ENCODE data around the gene CNIH3. TPM values are rescaled to one million over a fixed set of nuclear protein-coding genes. Genes with fewer than 3 reads are reported as not detected.

CNIH3 gene
- total RNA-seq, 1 experiment from 2014 or later, result 4.2 TPM

DNA sequence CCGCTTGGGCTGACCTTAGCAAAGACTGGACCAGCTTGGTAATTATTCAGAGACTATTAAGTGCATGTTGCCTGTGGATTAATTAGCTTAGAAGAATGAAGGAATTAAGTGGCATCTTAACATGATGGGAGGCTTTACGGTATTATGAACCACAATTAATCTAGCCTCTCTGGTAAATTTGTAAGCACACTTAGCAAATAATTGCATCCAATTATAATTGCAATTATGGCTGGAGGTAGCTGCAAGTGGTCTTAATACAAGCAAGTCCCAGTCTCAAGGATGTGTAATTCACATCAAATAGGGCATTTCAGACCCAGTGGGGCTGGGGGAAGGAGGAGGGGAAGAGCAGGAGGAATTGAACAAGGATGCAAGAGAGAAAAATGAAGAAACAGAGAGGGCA lies 151.6 kb downstream of the CNIH3 start:
- Histone ChIP-seq H2BK15ac (ENCODE audit: low read depth, low read length) (no peak overlapping the region), H3K9ac (ENCODE audit: extremely low read depth, insufficient read length, low read length) (no peak overlapping the region), H4K91ac (ENCODE audit: insufficient read length, low read depth, low read length) (no peak overlapping the region), H3K23me2 (ENCODE audit: insufficient read length, low read depth, low read length, poor library complexity, severe bottlenecking) (no peaks in the 10 kb centered on the region), H2AFZ (ENCODE audit: low read length) (no peak overlapping the region), H3K4me1 (ENCODE audit: insufficient read depth, low read length) (no peaks in the 10 kb centered on the region; the same call in 1 of the 2 replicates), H4K20me1 (ENCODE audit: control insufficient read depth, insufficient read depth, insufficient read length) (no peaks in the 10 kb centered on the region), H3K27me3 (ENCODE audit: insufficient read depth, low read length) (no peaks in the 10 kb centered on the region), H3K56ac (ENCODE audit: insufficient read length, low read depth, low read length) (no peak overlapping the region), H3T11ph (ENCODE audit: low read length) (no peak overlapping the region), H3K79me2 (ENCODE audit: insufficient read depth, low read length) (no peaks in the 10 kb centered on the region), H2BK120ac (ENCODE audit: low read depth, low read length, poor library complexity, severe bottlenecking) (no peak overlapping the region), H2AK5ac (ENCODE audit: insufficient read length, low read length) (no peak overlapping the region), H3K4me2 (ENCODE audit: insufficient read depth, insufficient read length, low read length) (no peak overlapping the region), H4K8ac (replicated peaks; ENCODE audit: insufficient read length, low read depth, low read length) (no peak overlapping the region), H3K27ac (ENCODE audit: insufficient read length, low read depth, low read length) (no peak overlapping the region), H2BK20ac (ENCODE audit: low read depth, low read length, poor library complexity, severe bottlenecking) (no peak overlapping the region), H2BK12ac (ENCODE audit: insufficient read length, low read depth, low read length) (no peak overlapping the region), H3K4ac (ENCODE audit: low read depth, low read length) (no peak overlapping the region), H2BK5ac (ENCODE audit: insufficient read length, low read length) (no peak overlapping the region), H3K79me1 (ENCODE audit: insufficient read depth, low read depth, low read length, poor library complexity, severe bottlenecking) (no peaks in the 10 kb centered on the region), H3K9me3 (ENCODE audit: control insufficient read depth, low read depth, low read length) (no peaks in the 10 kb centered on the region), H4K5ac (ENCODE audit: insufficient read length, low read depth, low read length) (no peak overlapping the region), H3K18ac (ENCODE audit: insufficient read length, low read depth, low read length) (no peak overlapping the region), H3K23ac (ENCODE audit: insufficient read length, low read depth, low read length) (no peak overlapping the region), H3K14ac (ENCODE audit: insufficient read depth, low read length) (no peak overlapping the region)
- no peak for TF ChIP-seq CTCF (conservative IDR thresholded peaks at IDR 0.05)
- no peak for DNase-seq
- no peaks in the 10 kb centered on the region for H3K36me3 Mint-ChIP-seq (ENCODE audit: insufficient read depth in 1 of 3, low read depth in 3 of 3)
- no CpG with 5 or more reads among the region's 2 CpGs for WGBS (ENCODE audit: extremely low coverage, insufficient read length, low lambda C conversion rate)
- H3K4me3 Mint-ChIP-seq, result no peak overlapping the region
- no peak overlapping the region; a peak in 1 of 7 replicates for H3K27ac Mint-ChIP-seq
- H3K4me1 Mint-ChIP-seq, result peaks cover 30 to 38% of the 10 kb centered on the region in 2 experiments
- H3K27me3 Mint-ChIP-seq (ENCODE audit: low read depth), result peaks cover 4% of the 10 kb centered on the region
- H3K9me3 Mint-ChIP-seq, result no peaks in the 10 kb centered on the region; a peak in 1 of 5 replicates
